Embryonic facial prominence (tissue), 1 donor: Measurements from ENCODE around the gene OR10R2.

ENCODE experiments used
- DNase-seq: peaks from one replicate; pipeline ENCODE4 v3.0.0-alpha.2; 2016; ENCODE audit errors: extremely low spot score

Gene OR10R2

DNA sequence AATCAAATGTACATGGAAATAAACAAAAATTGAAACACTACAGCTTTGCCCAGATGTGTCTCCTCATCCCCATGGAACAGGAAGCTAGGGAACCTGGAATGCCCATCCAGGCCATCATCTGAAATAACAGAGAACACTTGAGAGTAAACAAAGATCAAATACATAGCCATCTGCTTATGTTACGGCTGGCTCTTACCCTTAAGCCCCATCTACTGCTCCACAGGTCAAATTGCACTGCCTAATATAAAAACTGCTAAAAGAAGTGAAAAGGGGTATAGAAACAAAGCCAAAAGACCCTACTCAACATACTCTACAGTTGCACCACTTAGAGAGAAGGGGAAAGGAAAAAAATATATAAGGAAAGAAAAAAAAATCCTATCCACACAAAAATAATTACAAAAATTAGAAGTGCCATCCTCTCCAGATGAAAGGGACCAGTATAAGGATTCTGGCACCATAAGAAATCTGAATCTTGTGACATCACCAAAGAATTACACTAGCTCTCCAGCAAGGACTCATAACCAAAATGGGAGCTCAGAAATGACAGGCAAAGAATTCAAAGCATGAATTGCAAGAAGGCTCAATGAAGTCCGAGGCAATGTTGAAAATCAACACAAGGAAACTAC is 55.3 kb downstream of the OR10R2 start:
- peak; percentile 44 for DNase-seq
